ENCODE measurements around the gene RASL10A.
A peak's percentile ranks its signal among the peaks of the same experiment; 100 is the strongest.

Gene RASL10A

DNA sequence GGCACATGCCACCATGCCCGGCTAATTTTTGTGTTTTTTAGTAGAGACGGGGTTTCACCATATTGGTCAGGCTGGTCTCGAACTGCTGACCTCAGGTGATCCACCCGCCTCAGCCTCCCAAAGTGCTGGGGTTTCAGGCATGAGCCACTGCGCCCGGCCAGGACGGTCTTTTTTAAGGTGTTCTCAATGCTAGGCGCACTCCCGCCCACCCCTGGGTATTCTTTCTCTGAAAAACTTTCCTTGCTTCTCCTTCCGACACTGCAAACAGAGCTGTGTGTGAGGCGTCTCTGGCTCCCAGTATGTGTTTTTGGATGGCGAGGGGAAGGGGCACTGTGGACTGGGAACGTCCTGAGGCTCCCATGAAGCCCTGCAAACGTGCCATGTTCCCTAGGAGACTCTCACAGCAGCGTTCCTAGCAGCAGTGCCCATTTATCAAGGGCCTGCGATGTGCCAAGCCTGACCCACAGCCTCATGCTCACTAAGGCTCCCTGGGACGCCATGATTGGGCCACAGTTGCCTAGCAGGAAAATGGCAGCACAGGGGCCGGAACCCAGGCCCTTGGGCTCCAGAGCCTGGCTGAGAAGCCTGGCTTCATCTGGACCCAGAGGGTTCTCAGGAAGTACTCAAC is 2.4 kb upstream of the RASL10A start:
- DNase-seq, result no peak

DNA sequence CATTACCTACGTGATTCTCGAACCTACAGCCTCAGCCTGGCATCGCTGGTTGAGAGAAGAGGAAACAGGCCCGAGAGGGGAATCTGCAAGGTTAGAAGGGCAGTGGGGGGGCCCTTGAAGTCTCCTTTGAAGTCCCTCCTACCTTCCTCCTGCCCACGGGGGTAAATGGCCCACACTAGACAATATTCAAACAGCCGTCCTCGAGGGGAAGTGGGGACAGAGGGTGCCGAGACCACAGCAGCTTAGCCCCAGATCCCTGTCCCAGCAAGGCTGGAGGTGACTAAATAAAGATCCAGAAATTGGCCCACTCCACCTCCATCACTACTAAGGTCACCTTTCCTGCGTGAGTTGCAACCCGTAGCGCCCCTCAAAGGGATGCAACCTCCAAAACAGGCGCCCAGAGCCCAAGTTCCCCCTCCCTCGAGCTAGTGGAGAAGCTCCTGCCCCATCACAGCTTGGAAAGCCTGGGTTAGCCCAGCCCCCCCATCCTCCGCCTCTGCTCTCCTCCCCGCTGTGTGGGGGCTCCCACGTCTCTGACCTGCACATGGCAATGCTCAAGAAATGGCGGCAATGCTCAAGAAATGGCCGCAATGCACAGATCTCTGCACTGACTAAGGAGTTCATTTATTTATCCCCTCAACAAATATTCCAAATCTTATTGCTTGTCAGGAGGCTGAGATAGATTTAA is 788 bp upstream of the RASL10A start:
- no peak for DNase-seq

DNA sequence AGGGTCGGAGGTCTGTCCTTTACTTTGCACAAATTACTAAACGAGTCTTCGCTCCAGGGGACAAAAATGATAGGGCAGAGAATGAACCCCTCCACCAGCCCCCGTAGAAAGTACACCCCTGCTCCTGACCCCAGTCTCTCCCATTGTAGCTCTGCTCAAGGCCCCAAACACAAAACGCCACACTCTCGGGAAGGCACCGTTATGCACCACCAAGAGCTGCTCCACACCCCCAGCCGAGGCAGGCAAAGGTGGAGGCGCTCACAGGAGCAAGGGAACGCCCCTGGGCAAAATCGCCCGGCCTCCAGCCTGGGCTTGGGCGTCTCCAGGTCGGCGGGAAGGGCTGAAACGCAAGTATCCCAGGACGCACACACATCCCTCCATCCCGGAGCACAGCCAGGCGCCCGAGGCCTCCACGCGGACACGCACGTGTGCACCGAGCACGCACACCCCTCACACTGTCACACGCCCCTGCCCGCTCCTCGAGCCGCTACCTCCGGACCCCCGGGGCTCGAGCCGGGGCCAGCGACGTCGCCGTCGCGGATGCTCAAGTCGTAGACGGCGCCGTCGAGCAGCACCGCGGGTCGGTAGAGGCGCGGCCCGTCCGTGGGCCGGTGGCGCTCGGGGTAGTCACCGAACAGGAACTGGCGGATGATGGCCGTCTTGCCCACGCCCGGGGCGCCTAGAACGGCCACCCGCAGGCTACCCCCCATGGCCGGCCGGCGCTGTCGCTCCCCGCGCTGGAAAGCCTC is 786 bp downstream of the RASL10A start:
- no peak for DNase-seq

DNA sequence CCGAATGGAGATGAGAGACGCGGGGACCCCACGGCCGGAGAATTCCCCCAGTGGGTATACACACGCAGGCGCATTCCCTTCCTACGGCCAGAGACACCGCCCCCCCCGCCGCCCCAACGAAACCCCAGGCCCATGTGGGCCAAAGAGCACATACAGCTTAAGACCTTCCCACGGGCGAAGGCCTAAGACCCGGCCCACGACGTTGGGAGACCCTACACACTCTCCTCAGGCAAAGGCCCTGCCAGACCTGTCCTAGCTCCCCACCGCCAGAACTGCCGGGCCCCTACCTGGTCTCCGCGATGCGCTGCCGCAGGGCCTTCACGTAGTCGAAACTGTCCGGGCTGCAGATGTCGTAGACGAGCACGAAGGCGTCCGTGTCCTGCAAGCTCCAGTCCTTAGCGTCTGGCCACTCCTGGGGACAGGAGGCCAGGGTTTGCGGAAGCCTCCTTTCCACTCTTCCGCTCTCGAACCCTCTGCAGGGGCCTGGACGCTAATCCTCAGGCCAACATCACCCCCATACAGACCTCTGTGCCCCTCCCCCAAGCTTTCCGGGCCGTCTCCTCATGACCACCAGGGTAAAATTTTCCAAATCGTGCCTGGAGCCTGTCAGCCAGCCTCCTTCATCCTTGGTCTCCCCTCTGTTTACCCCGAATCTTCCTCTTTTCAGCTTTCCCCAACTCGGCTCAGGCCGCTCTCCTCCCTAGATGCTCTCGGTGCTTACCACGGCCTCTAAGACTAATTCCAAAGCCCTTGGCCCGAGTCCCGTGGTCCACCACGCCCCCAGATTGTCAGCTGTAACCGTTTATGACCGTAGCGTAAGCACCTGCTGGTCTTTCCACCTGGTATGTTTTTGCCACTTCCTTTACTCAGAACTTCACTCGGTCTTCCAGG is 1.7 kb downstream of the RASL10A start:
- no peak for DNase-seq

DNA sequence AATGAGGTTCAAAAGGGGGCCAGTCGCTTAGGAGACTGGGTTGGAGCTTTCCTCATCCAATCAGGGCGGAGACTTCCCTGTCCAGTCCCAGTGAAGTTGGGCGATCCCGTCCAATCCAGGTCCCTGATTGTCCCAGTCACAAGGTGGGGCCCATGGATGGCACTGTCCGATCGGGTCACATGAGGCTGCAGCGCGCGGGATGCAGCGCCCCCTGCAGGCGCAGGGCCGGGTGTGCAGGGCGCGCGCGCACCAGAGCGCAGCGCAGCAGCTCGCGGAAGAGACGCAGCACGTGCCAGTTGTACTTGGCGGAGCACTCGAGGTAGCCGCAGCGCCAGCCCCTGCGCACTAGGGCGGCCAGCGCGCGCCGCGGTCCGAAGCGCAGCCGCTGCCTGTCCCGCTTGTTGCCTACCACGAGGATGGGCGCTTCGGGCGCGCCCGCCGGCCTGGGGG is 2.3 kb downstream of the RASL10A start:
- peak; percentile 56 for DNase-seq

DNA sequence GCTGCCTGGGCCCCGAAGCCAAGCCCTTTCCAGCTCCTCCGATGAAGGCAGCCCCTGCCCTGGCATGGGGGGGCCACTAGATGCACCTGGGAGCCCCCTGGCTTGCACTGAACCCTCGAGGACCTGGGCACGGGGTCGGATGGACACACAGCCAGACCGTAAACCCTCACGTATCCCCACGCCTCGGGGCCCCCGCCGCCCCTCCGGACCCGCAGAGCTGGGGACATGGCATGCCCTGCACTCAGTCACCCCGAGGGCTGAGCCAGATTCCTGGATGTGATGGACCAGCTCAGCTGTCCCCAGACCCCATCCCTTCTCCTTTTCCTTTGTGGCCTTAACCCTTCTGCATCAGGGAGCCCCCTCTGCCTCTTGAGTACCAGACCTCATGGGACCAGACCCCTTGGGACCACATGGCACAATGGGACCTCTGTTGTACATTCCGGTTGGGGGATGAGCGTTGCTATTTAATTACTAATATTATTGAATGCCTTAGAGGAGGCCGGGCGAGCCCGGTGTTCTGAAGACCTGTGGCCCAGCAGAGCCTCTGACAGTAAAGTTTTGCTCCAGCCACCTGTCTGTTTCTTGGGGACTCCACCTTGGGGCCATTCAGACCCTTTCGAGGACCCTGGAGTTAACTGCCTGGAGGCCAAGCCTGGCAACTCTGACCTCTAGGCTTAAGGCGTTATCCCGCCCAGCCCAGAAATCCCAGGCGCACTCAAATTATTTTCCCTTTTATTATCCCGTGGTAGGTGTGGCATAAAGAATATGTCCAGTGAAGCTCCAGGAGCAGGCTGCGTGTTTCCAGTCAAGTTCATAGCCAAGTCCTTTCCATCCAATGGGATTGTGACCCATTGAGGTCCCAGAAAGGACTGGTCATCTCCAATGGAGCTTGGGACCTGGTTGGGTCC is 3.0 kb downstream of the RASL10A start:
- no peak for DNase-seq

DNA sequence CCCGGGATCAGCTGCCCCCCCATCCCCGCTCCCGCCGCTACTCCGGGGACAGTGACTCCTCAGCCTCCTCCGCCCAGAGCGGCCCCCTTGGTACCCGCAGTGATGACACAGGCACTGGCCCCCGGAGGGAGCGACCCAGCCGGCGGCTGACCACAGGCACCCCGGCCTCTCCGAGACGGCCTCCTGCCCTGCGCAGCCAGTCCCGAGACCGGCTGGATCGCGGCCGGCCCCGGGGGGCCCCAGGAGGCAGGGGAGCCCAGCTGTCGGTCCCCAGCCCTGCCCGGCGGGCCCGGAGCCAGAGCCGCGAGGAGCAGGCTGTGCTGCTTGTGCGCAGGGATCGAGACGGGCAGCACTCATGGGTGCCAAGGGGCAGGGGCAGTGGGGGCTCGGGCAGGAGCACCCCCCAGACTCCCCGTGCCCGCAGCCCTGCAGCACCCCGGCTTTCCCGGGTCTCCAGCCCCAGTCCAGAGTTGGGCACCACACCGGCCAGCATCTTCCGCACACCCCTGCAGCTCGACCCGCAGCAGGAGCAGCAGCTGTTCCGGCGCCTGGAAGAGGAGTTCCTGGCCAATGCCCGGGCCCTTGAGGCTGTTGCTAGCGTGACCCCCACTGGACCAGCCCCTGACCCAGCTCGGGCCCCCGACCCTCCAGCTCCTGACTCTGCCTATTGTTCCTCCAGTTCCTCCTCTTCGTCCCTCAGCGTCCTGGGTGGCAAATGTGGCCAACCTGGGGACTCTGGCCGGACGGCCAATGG is 3.9 kb downstream of the RASL10A start:
- DNase-seq, result no peak

DNA sequence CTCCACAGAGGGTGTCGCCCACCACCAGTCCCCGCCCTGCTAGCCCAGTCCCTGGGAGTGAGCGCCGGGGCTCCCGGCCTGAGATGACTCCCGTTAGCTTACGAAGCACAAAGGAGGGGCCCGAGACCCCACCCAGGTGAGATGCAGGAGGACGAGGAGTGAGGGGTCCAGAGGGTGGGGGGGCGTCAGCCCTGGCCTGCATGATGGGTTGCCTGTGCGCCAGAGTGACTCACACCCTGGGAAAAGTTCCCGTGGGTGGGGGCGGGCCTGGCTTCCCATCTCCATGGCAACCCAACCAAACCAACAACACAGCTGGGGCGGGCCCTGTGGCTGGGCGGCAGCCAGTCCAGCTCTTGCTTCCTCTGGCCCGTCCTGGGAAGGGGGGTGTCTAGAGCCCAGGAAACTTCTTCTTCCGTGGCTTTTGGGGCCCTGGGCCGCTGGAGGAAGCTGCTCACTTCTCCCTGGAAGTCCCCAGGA is 4.6 kb downstream of the RASL10A start:
- DNase-seq, result peak; percentile 70

DNA sequence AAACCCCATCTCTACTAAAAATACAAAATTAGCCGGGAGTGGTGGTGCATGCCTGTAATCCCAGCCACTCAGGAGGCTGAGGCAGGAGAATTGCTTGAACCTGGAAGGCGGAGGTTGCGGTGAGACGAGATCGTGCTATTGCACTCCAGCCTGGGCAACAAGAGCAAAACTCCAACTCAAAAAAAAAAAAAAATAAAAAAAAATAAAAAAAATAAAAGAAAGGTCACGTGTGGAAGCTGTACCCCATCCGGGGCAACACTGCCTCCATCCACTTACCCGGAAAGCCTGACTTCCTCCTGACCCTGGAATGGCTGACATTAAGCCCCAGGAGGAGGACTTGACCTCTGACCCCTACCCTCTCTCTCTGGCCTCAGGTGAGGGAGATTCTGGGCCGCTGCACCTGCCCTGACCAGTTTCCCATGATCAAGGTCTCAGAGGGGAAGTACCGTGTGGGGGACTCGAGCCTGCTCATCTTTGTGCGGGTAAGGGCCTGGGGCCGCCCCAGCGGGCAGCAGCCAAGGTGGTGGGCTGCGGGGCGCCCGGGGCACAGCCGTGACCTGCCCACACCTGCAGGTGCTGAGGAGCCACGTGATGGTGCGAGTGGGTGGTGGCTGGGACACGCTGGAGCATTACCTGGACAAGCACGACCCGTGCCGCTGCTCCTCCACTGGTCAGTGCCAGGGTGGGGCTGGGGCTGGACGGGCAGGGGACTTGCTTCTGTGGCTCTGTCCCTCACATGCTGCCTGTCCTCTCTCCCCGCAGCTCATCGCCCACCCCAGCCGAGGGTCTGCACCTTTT is 5.2 kb downstream of the RASL10A start:
- no peak for DNase-seq

DNA sequence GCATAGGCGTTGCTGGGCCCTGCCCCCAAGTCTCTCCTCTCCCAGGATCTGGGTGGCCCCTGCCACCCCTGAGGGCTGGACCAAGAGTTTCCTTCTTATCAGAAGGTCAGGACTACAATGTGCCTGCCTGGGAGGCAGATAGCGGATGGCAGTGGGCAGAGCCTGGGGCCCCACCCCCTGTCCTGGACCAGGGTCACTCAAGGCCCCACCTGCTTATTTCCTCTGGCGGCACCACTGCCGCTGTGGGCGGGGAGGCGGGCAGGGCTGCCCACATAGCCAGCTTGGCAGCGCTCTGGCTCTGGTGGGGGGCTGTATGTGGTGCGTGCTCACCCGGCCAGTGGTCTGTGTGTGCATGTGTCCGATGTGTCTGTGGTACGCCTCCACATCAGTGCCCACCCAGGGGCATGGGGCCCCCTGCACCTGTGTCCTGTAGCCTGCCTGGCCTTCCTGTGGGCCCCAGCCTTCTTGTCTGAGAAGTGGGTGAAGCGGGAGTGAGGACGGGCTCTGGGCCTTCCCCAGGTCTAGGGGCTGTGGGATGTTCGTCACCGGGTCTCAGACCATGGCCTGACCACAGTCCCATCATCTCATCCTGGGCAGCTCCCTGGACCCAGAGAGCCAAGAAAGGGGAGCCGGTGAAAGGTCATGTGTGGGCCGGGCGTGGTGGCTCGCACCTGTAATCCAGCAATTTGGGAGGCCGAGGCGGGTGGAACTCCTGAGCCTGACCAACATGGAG is 6.0 kb downstream of the RASL10A start:
- no peak for DNase-seq

DNA sequence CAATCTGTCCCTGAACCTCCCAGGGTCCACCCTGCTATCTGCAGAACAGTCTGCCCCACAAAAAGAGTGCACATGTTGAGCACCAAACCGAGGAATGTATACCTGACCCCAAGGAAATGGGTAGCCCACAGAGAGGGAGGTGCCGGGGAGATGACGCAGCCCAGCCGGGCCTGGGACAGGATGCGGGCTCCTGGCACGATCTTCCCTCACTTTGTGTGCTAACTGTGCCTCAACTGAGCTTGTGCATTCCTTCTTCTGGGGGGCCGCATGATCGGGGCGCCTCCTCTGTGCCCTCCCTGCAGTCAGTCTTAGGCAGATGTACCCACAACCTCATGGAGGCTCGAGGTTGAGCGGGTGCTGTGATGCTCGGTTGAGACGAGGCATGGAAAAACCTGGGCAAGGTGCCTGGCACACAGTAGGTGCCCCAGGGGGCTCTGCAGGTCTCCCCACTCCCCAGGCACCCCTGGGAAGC is 6.7 kb downstream of the RASL10A start:
- DNase-seq, result peak; percentile 59

DNA sequence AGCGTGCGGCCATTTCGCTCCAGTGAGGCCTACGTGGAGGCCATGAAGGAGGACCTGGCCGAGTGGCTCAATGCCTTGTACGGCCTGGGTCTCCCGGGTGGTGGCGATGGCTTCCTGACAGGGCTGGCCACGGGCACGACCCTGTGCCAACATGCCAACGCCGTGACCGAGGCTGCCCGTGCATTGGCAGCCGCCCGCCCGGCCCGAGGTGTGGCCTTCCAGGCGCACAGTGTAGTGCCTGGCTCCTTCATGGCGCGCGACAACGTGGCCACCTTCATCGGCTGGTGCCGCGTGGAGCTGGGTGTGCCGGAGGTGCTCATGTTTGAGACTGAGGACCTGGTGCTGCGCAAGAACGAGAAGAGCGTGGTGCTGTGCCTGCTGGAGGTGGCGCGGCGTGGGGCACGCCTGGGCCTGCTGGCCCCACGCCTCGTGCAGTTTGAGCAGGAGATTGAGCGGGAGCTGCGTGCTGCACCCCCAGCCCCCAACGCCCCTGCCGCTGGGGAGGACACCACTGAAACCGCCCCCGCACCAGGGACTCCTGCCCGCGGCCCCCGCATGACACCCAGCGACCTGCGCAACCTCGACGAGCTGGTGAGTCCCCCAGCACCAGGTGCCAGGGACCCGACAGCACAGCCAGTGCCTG is 7.2 kb downstream of the RASL10A start:
- DNase-seq, result no peak

DNA sequence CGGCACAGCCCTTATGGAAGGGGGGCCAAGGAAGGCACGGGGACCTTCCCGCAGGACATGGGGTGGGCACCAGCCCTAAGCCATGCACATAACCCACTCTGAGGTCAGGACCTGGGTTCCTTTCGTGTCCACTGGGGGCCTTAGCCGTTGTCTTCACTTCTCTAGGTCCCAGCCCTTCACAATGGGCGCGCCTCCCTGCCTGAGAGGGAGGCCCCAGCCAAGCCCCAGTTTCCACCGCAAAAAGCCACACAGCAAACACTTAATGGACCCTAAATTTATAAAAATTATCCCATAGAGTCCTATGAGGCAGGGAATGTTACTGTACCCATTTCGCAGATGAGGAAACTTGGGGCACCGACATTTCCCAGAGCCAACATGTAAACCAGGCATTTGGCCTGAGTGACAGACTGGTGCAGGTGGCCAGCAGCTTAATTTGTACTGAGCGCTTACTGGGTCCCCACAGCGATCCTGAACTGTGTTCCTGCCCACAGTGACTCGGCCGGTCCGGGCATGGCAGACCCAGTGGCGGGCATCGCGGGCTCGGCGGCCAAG is 7.8 kb downstream of the RASL10A start:
- DNase-seq, result no peak

DNA sequence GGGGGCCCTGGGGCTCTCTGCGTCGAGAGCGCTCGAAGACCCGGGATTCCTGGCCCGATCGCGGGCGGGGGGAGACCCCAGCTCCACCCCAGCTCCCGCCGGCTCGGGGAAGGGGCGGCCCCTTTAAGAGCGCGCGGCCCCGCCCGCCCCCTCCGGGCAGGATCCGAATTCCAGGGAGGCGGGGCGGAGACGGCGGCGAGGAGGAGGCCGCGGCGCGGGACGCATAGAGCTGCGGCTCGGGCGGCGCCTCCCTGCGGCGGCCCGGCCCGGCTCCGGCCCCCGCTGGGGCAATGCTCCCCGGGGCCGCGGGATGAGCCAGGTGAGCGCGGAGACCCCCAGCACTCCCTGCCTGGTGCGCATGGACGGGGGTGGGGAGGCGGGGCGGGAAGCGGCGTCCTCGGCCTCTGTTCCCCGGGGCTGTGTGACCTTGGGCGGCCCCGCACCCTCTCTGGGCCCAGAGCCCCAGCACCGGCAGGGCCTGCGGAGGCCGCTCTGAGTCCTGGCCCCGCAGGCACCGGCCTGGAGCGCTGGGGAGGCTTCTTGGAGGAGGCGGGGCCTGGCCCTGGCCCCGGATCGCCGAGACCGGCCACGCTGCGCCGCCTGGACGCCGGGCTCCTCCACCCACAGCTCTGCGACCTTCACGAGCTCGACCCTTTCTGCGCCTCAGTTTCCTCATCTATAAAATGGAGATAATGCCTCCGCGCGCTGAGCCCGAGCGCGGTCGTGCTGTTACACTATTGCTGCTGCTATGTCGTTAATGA is 8.5 kb downstream of the RASL10A start:
- peak; percentile 31 for DNase-seq

DNA sequence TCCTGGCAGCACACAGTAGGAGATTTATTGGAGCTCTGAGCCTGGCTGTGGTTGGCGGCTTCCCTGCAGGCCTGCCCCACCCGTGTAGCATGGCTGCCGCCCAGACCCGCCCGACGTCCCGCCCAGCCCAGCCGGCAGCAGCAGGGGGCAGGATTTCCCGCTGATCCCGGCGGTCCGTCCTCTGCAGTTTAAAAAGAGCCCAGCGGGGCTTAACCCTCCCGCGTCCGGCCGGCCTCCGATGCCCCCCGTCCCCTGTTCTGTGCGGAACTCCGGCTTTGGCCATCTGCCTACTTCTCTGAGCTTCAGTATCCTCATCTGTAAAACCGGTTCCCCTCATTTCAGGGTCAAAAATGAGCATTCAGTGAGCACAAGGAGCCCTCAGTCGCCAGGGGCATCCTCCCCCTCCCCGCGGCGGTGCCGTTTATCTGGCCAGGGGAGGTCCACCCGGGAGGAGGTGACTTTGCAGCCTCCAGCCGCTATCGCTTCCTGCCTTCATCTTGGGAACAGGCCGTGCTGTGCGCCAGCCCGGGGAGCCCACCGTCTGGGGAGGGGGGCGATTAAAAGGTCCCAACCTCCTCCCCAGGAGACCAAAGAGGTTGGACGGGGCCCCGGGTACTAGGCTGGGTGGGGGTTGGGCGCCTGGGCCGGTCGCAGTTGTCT is 9.2 kb downstream of the RASL10A start, which contains the start of gene GAS2L1:
GAS2L1 (plus strand) TSS at position 476 of the 660 bp plus-strand sequence. CDS start 1,456 bp downstream, outside the sequence.
- DNase-seq, result peak; percentile 55

DNA sequence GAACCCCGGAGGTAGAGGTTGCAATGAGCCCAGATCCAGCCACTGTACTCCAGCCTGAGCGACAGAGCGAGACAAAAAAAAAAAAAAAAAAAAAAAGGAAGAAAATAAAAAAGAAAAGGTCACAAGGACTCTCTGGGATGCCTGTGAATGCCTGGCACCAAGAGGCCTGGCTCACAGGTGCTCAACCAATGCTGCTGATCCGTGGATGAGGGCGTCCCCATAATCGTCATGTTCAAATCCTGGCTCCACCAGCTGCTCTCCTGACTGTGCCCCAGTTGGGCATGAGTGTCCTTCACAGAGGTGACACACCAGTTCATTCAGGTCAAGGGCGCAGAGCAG is 9.7 kb downstream of the RASL10A start:
- no peak for DNase-seq

Data from activated CD4-positive, alpha-beta T cell treated with anti-CD3 and anti-CD28 coated beads, Interleukin-2, Interleukin-6, amounts not matched to agents 100 ng/mL and 50 ng/mL, durations not matched to agents 16 hours and 8 hours (primary cell).